Activated CD8-positive, alpha-beta T cell treated with anti-CD3 and anti-CD28 coated beads, Interleukin-2, amount 10 ng/mL, durations not matched to agents 7 days and 5 days (primary cell): ENCODE results near the gene ARMH1. TPM values are rescaled to one million over a fixed set of nuclear protein-coding genes. Genes with fewer than 3 reads are reported as not detected.
A peak's percentile ranks its signal among the peaks of the same experiment; 100 is the strongest.

Experiments
- ATAC-seq: fragments of 150-1000 bp; cut with Tn5 transposase; one replicate; pipeline ENCODE4 v1.10.0; 2021; ENCODE audit warnings: moderate library complexity
- CTCF ChIA-PET: fragments of 350-600 bp; sonication (Branson Sonifier 250); formaldehyde crosslinking; loops from one replicate; lab custom pipeline; 2021; ENCODE audit warnings: antibody characterized with exemption; lab: Charles Lee
- POLR2A ChIA-PET: fragments of 350-600 bp; sonication (Branson Sonifier 250); formaldehyde crosslinking; loops from one replicate; lab custom pipeline; 2021; ENCODE audit warnings: antibody characterized with exemption; lab: Charles Lee
- DNase-seq: peaks from one replicate; pipeline ENCODE4 v3.0.0-alpha.2; 2020
- H3K27ac Mint-ChIP-seq: one replicate; pipeline ENCODE4 v1.8.0; 2021; ENCODE audit warnings: mild to moderate bottlenecking, mixed read lengths
- H3K27me3 Mint-ChIP-seq: one replicate; pipeline ENCODE4 v1.8.0; 2021; ENCODE audit warnings: low read depth, mixed read lengths
- H3K36me3 Mint-ChIP-seq: one replicate; pipeline ENCODE4 v1.8.0; 2021; ENCODE audit warnings: low read depth, mixed read lengths
- H3K4me1 Mint-ChIP-seq: one replicate; pipeline ENCODE4 v1.8.0; 2021; ENCODE audit warnings: low read depth, mixed read lengths
- H3K4me3 Mint-ChIP-seq: one replicate; pipeline ENCODE4 v1.8.0; 2021; ENCODE audit warnings: mild to moderate bottlenecking, mixed read lengths
- H3K9me3 Mint-ChIP-seq: one replicate; pipeline ENCODE4 v1.8.0; 2022; ENCODE audit warnings: mixed read lengths; ENCODE audit not compliant: insufficient read depth
- total RNA-seq, 2 experiments: library from RNA; stranded (reverse); gene quantifications; one replicate each; pipeline ENCODE4 v1.2.3, GENCODE V29; 2021

The ARMH1 gene
- total RNA-seq, 2 experiments from 2014 or later = 80.0 to 88.4 TPM

DNA sequence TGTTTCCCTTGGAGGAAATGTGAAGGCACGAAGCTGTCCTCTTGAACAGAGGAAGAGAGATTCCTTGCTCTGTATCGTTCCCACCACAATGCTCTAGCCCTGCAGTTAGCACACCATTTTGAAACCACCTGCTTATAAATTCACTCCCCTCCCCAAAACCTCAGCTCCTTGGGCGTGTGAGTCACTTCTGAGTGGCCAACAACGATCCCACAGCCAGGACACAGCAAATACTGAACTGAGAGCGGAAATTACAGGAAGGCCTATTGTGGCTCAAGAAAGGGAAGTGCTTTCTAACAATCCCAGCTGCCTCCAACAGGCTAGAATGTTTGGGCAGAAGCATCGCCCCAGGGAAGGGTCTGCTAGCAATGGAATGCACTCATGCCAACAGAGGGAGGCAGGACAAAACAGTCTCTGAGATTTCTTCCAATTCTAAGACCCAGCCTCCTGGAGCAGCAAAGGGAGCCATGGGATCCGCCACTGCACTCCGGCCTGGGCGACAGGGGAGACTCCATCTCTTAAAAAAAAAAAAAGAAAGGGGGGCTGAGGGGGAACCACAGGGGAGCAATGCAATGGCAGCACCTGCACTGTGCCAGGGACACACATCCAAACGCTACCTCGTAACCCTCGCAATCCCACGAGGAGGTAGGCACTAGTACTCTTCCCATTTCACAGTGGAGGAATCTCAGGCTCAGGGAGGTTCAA is 2.1 kb upstream of the ARMH1 start:
- ATAC-seq = no peak
- H3K36me3 Mint-ChIP-seq = no peaks in the 10 kb centered on the region
- H3K4me3 Mint-ChIP-seq = peak overlapping the region; percentile 52
- DNase-seq = peak; percentile 30
- ChIA-PET CTCF (interaction anchor here (5.4 kb wide), 1 partner anchor 21 kb away, joined by 42 read pairs; no protein-coding TSS in a partner anchor), POLR2A (interaction anchor here (2.9 to 6.0 kb wide), 3 partner anchors 40 to 58 kb away, joined by 20 to 70 read pairs (median 27); partner anchors contain the start of gene RNU5D-1)
- peaks cover 28% of the 10 kb centered on the region for H3K4me1 Mint-ChIP-seq
- H3K27ac Mint-ChIP-seq = peak overlapping the region; percentile 48
- no peaks in the 10 kb centered on the region for H3K9me3 Mint-ChIP-seq
- H3K27me3 Mint-ChIP-seq = no peaks in the 10 kb centered on the region

DNA sequence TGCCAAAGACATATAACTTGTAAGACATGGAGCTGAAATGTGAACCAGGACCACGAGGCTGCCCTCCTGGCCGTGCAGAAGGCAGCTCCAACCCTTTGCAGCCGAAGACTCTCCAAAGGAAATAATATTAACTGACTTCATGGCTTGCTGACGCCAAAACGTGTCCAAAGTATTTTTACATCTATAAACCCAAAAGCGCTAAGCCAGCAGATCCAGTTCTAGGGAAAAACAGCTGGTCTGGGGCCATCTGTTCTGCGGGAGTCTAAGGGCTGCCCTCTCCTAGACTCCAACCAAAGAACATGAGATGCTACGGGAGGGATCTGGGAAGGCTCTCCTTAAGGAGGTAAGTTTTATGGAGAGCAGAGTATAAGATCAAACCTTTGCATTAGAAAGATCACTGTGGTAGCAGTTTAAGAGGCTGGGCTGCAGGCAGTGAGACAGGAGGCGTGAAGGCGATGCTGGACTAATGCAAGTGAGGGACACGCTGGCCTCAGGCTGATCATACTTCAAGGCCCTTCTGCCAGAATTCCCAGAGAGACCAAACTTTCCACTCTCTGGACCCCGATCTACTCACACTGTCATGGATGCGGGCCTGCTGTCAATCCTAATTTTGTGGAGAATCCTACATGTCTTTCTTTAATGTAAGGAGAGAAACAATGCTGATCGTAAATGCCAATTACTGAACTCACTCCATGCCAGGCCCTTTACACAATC is 1.4 kb upstream of the ARMH1 start:
- no peaks in the 10 kb centered on the region for H3K36me3 Mint-ChIP-seq
- ChIA-PET POLR2A (interaction anchor here (0.7 to 6.0 kb wide), 7 partner anchors 11 to 58 kb away, joined by 3 to 70 read pairs (median 9); partner anchors contain the start of gene RNU5D-1), CTCF (interaction anchor here (1.1 to 5.4 kb wide), 3 partner anchors 21 to 630 kb away, joined by 3 to 42 read pairs (median 3); no protein-coding TSS in a partner anchor)
- ATAC-seq (no peak), DNase-seq (no peak)
- no peaks in the 10 kb centered on the region for H3K9me3 Mint-ChIP-seq
- no peaks in the 10 kb centered on the region for H3K27me3 Mint-ChIP-seq
- H3K27ac Mint-ChIP-seq = peak overlapping the region; percentile 44
- peaks cover 28% of the 10 kb centered on the region for H3K4me1 Mint-ChIP-seq
- peak overlapping the region; percentile 83 for H3K4me3 Mint-ChIP-seq

- Mint-ChIP-seq H3K27ac (peak overlapping the region; percentile 44), H3K36me3 (no peaks in the 10 kb centered on the region), H3K4me3 (peak overlapping the region; percentile 83), H3K9me3 (no peaks in the 10 kb centered on the region), H3K4me1 (peaks cover 28% of the 10 kb centered on the region), H3K27me3 (no peaks in the 10 kb centered on the region)
- ATAC-seq (no peak), DNase-seq (no peak)
- CTCF ChIA-PET = interaction anchor here (0.6 to 5.4 kb wide), 11 partner anchors 12 to 630 kb away, joined by 3 to 42 read pairs (median 4); no protein-coding TSS in a partner anchor
- POLR2A ChIA-PET = interaction anchor here (0.7 to 6.0 kb wide), 7 partner anchors 10 to 57 kb away, joined by 3 to 70 read pairs (median 9); partner anchors contain the start of gene RNU5D-1
Observed at GRCh38 chr1:44673675-44674112, 820 bp upstream of the ARMH1 start.

DNA sequence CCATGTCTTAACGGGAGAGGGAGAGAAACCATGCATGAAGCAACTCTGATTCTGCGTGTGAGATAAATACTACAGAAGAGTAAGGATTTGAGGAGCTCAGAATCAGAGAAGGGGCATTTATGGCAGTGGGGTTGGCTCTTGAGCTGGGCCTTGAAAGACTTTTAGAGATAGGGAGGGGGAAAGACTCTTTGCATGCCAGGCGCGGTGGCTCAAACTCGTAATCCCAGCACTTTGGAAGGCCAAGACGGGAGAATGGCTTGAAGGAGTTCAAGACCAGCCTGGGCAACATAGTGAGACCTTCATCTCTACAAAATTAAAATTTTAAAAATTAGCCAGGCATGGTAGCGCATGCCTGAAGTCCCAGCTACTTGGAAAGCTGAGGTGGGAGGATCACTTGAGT is 672 bp downstream of the ARMH1 start:
- CTCF ChIA-PET = interaction anchor here (0.8 to 5.4 kb wide), 10 partner anchors 9 to 47 kb away, joined by 3 to 42 read pairs (median 4); no protein-coding TSS in a partner anchor
- Mint-ChIP-seq H3K27me3 (no peaks in the 10 kb centered on the region), H3K4me1 (peaks cover 28% of the 10 kb centered on the region), H3K4me3 (peak overlapping the region; percentile 83), H3K9me3 (no peaks in the 10 kb centered on the region), H3K27ac (peak overlapping the region; percentile 87), H3K36me3 (no peaks in the 10 kb centered on the region)
- no peak for ATAC-seq
- DNase-seq = no peak
- POLR2A ChIA-PET = interaction anchor here (0.7 to 6.0 kb wide), 5 partner anchors 21 to 101 kb away, joined by 3 to 70 read pairs (median 20); partner anchors contain the start of gene RNU5D-1

- peaks cover 28% of the 10 kb centered on the region for H3K4me1 Mint-ChIP-seq
- ChIA-PET POLR2A (interaction anchor here (0.8 to 6.0 kb wide), 2 partner anchors 24 to 54 kb away, joined by 3 to 27 read pairs; partner anchors contain the start of gene RNU5D-1), CTCF (interaction anchor here (1.2 to 1.5 kb wide), 5 partner anchors 11 to 48 kb away, joined by 3 to 4 read pairs (median 4); no protein-coding TSS in a partner anchor)
- H3K27me3 Mint-ChIP-seq = no peaks in the 10 kb centered on the region
- no peaks in the 10 kb centered on the region for H3K36me3 Mint-ChIP-seq
- DNase-seq (no peak), ATAC-seq (no peak)
- H3K4me3 Mint-ChIP-seq = no peak overlapping the region
- no peak overlapping the region for H3K27ac Mint-ChIP-seq
- no peaks in the 10 kb centered on the region for H3K9me3 Mint-ChIP-seq
Observed at GRCh38 chr1:44676484-44677200, 2.1 kb downstream of the ARMH1 start.

DNA sequence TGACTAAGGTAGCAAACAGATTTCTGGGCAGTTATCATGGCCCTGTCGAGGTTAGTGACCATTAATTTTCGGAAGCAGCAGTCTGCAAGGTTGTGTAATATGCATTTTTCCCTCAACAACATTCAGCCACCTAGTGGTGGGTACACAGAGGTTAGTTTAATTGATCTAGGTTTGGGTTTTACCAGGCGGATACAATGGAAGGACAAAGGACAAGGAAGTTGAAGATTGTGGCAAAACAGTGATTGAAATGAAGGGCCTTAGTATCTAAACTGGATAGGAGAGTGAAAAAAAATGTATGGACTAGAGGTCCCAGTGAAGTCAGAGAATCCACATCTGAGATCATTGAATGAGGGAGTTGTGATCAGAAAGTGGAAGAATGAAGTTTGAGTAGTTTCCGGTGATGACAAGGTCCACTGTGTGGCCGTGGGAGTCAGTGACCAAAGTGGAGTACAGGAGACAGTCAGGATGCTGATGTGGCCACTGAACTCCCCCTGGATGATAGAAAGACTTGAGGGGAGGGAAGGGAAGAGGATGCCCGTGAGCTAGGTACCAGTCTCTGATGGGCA is 2.8 kb downstream of the ARMH1 start:
- peaks cover 23% of the 10 kb centered on the region for H3K4me1 Mint-ChIP-seq
- no peaks in the 10 kb centered on the region for H3K27me3 Mint-ChIP-seq
- ChIA-PET POLR2A (interaction anchor here (1.0 kb wide), 2 partner anchors 20 to 44 kb away, joined by 3 to 7 read pairs; no protein-coding TSS in a partner anchor), CTCF (interaction anchor here (0.8 to 1.5 kb wide), 6 partner anchors 10 to 34 kb away, joined by 3 to 10 read pairs (median 4); no protein-coding TSS in a partner anchor)
- no peaks in the 10 kb centered on the region for H3K9me3 Mint-ChIP-seq
- H3K27ac Mint-ChIP-seq = no peak overlapping the region
- ATAC-seq (no peak), DNase-seq (no peak)
- H3K4me3 Mint-ChIP-seq = no peak overlapping the region
- no peaks in the 10 kb centered on the region for H3K36me3 Mint-ChIP-seq

DNA sequence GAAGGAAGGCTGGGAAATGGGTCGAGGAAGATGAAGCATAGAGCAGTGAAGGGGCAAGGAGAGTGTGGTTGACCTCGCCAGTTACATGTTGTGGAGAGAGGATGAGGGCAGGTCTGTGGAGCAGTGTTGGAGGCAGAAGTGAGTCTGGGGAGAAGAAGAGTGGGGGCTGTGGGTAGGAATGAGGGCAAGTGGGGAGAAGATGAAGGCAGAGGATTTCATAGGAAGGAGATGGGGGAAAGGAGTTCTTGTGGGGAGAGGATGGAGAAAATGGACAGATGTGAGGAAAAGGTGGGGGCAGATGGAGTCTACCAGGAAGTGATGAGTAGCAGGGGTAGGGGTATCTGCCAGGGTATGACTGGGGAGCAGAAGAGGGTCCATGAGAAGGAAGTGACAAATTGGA is 3.6 kb downstream of the ARMH1 start:
- peaks cover 16% of the 10 kb centered on the region for H3K4me1 Mint-ChIP-seq
- CTCF ChIA-PET = interaction anchor here (0.8 to 1.4 kb wide), 3 partner anchors 19 to 33 kb away, joined by 3 to 10 read pairs (median 6); no protein-coding TSS in a partner anchor
- no peak overlapping the region for H3K27ac Mint-ChIP-seq
- no peak for ATAC-seq
- H3K4me3 Mint-ChIP-seq = no peak overlapping the region
- no peaks in the 10 kb centered on the region for H3K36me3 Mint-ChIP-seq
- POLR2A ChIA-PET = interaction anchor here (1.0 kb wide), 2 partner anchors 19 to 44 kb away, joined by 3 to 7 read pairs; no protein-coding TSS in a partner anchor
- H3K9me3 Mint-ChIP-seq = no peaks in the 10 kb centered on the region
- no peak for DNase-seq
- no peaks in the 10 kb centered on the region for H3K27me3 Mint-ChIP-seq

DNA sequence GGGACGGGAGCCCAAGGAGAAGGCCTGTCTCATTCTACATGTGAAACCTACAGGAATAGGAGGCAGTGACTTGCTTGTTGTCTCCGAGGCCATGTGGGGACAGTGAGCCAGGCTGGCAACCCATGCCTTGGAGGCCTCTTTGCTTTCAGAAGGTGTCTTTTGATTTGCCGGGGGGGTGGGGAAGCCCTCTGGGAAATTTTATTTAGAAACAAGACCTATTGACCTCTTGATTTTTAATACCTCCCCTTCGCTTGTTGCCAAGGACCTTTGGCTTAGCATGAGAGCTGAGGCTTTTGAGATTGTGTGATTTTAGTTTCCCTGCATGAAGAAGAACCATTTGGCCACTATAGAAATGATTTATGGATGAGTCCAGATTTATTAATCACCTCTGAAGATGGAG is 4.1 kb downstream of the ARMH1 start:
- Mint-ChIP-seq H3K36me3 (no peaks in the 10 kb centered on the region), H3K4me1 (peaks cover 11% of the 10 kb centered on the region), H3K4me3 (no peak overlapping the region), H3K9me3 (no peaks in the 10 kb centered on the region), H3K27me3 (no peaks in the 10 kb centered on the region), H3K27ac (no peak overlapping the region)
- ATAC-seq (no peak), DNase-seq (no peak)
- ChIA-PET POLR2A (no interaction called here), CTCF (interaction anchor here (1.0 to 5.8 kb wide), 2 partner anchors 19 to 26 kb away, joined by 4 to 24 read pairs; no protein-coding TSS in a partner anchor)

- Mint-ChIP-seq H3K36me3 (no peaks in the 10 kb centered on the region), H3K27me3 (no peaks in the 10 kb centered on the region), H3K4me3 (no peak overlapping the region), H3K9me3 (no peaks in the 10 kb centered on the region), H3K4me1 (peaks cover 11% of the 10 kb centered on the region), H3K27ac (no peak overlapping the region)
- no peak for ATAC-seq
- ChIA-PET CTCF (interaction anchor here (1.0 to 5.8 kb wide), 2 partner anchors 18 to 27 kb away, joined by 4 to 24 read pairs; no protein-coding TSS in a partner anchor), POLR2A (no interaction called here)
- no peak for DNase-seq
Observed at GRCh38 chr1:44679468-44679867, 5.0 kb downstream of the ARMH1 start.
